CD4-positive, alpha-beta T cell (primary cell): ENCODE data around the gene SMIM28. TPM values are rescaled to one million over a fixed set of nuclear protein-coding genes. Genes with fewer than 3 reads are reported as not detected.

Experiments used
- ATAC-seq: fragments of 200-7000 bp; cut with Tn5 transposase; one replicate; pipeline ENCODE4 v1.10.0; 2022; ENCODE audit warnings: mild to moderate bottlenecking; ENCODE audit not compliant: poor library complexity
- CTCF ChIA-PET: fragments of 350-600 bp; sonication (Branson Sonifier 250); formaldehyde crosslinking; loops from one replicate; lab custom pipeline; 2021; ENCODE audit warnings: antibody characterized with exemption, inconsistent platforms; lab: Charles Lee
- POLR2A ChIA-PET: fragments of 350-600 bp; sonication (Branson Sonifier 250); formaldehyde crosslinking; loops from one replicate; lab custom pipeline; 2021; ENCODE audit warnings: antibody characterized with exemption, inconsistent platforms; lab: Charles Lee
- DNase-seq, 14 experiments: peaks; one replicate each; pipeline ENCODE4 v3.0.0-alpha.2; 2013 to 2020; ENCODE audit warnings: mixed read lengths in 2 of 14
- H3K27ac ChIP-seq, 2 donors: one replicate each; pipeline versions ENCODE4 v1.5.1 to v1.7.0; 2013; ENCODE audit warnings: low read length in 2 of 2, low read depth in 1 of 2, mild to moderate bottlenecking in 1 of 2
- H3K27me3 ChIP-seq, 2 experiments: 1 replicate in 1 of 2; 2 replicates in 1 of 2; pipeline versions ENCODE4 v1.6.1 to v1.7.0; 2013; ENCODE audit warnings: low read length in 2 of 2, control low read depth in 1 of 2, mild to moderate bottlenecking in 1 of 2, moderate library complexity in 1 of 2; ENCODE audit not compliant: insufficient read depth in 2 of 2, control insufficient read depth in 1 of 2
- H3K36me3 ChIP-seq: one replicate; pipeline ENCODE4 v1.6.1; 2013; ENCODE audit warnings: low read length, control low read depth; ENCODE audit not compliant: insufficient read depth
- H3K4me1 ChIP-seq: one replicate; pipeline ENCODE4 v1.6.1; 2013; ENCODE audit warnings: low read length, control low read depth; ENCODE audit not compliant: insufficient read depth
- H3K4me3 ChIP-seq: one replicate; pipeline ENCODE4 v1.5.1; 2013; ENCODE audit warnings: mild to moderate bottlenecking, low read length, moderate library complexity
- H3K9me3 ChIP-seq, 2 experiments: 1 replicate in 1 of 2; 2 replicates in 1 of 2; pipeline versions ENCODE4 v1.6.1 to v1.7.0; 2013; ENCODE audit warnings: low read length in 2 of 2, mild to moderate bottlenecking in 2 of 2, control low read depth in 1 of 2, moderate library complexity in 1 of 2; ENCODE audit not compliant: control insufficient read depth in 1 of 2, insufficient read depth in 1 of 2
- H3K27ac Mint-ChIP-seq: one replicate; pipeline ENCODE4 v1.8.0; 2020; ENCODE audit warnings: mixed read lengths
- H3K27me3 Mint-ChIP-seq: one replicate; pipeline ENCODE4 v1.8.0; 2021; ENCODE audit warnings: mixed read lengths
- H3K36me3 Mint-ChIP-seq: one replicate; pipeline ENCODE4 v1.8.0; 2021; ENCODE audit warnings: low read depth, mixed read lengths
- H3K4me1 Mint-ChIP-seq: one replicate; pipeline ENCODE4 v1.8.0; 2021; ENCODE audit warnings: low read depth, mixed read lengths
- H3K4me3 Mint-ChIP-seq: one replicate; pipeline ENCODE4 v1.8.0; 2020; ENCODE audit warnings: mild to moderate bottlenecking, mixed read lengths
- H3K9me3 Mint-ChIP-seq: one replicate; pipeline ENCODE4 v1.8.0; 2020; ENCODE audit warnings: mixed read lengths
- intact Hi-C, 2 experiments: fragments of 100-400 bp; cut with DNase I in 1 of 2; cut with micrococcal nuclease in 1 of 2; formaldehyde crosslinking; loops; one replicate each; pipeline versions ENCODE4 v1.15.1 to v1.9.0; 2023 to 2025; cut with DNase I, micrococcal nuclease
- total RNA-seq, 174 experiments: library from RNA in 2 of 174; stranded (reverse) in 2 of 174; gene quantifications; one replicate each; pipeline ENCODE4 v1.2.3 and lab custom pipeline; 2021 to 2026
- TF ChIP-seq, protein P1 (sequence below): fragments of 200-600 bp; IDR thresholded peaks from one replicate; pipeline ENCODE4 v1.8.0; 2022; ENCODE audit warnings: antibody characterized with exemption, mild to moderate bottlenecking

Gene SMIM28
- total RNA-seq, 2 experiments from 2014 or later = not detected

- Mint-ChIP-seq H3K36me3 (no peaks in the 10 kb centered on the region), H3K9me3 (no peaks in the 10 kb centered on the region), H3K4me3 (no peak overlapping the region), H3K27ac (no peak overlapping the region), H3K27me3 (no peaks in the 10 kb centered on the region), H3K4me1 (peaks cover 6% of the 10 kb centered on the region)
- CTCF ChIA-PET = interaction anchor here (0.9 to 2.0 kb wide), 6 partner anchors 25 to 91 kb away, joined by 3 to 11 read pairs (median 4); no protein-coding TSS in a partner anchor
- Histone ChIP-seq H3K36me3 (no peaks in the 10 kb centered on the region), H3K9me3 (no peaks in the 10 kb centered on the region), H3K27ac (no peak overlapping the region), H3K4me3 (no peak overlapping the region), H3K27me3 (no peaks in the 10 kb centered on the region), H3K4me1 (peaks cover 3% of the 10 kb centered on the region)
- ATAC-seq (no peak), DNase-seq (no peak)
- TF ChIP-seq, protein P1, sequence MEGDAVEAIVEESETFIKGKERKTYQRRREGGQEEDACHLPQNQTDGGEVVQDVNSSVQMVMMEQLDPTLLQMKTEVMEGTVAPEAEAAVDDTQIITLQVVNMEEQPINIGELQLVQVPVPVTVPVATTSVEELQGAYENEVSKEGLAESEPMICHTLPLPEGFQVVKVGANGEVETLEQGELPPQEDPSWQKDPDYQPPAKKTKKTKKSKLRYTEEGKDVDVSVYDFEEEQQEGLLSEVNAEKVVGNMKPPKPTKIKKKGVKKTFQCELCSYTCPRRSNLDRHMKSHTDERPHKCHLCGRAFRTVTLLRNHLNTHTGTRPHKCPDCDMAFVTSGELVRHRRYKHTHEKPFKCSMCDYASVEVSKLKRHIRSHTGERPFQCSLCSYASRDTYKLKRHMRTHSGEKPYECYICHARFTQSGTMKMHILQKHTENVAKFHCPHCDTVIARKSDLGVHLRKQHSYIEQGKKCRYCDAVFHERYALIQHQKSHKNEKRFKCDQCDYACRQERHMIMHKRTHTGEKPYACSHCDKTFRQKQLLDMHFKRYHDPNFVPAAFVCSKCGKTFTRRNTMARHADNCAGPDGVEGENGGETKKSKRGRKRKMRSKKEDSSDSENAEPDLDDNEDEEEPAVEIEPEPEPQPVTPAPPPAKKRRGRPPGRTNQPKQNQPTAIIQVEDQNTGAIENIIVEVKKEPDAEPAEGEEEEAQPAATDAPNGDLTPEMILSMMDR = no peak
- intact Hi-C loops = loop anchor here (1.0 to 5.0 kb wide), 5 partner anchors 80 to 338 kb away; no protein-coding TSS in a partner anchor
- POLR2A ChIA-PET = interaction anchor here (1.0 kb wide), 1 partner anchor 26 kb away, joined by 5 read pairs; no protein-coding TSS in a partner anchor
Measured at GRCh38 chr6:138429761-138430160, 52.1 kb downstream of the SMIM28 start.

DNA sequence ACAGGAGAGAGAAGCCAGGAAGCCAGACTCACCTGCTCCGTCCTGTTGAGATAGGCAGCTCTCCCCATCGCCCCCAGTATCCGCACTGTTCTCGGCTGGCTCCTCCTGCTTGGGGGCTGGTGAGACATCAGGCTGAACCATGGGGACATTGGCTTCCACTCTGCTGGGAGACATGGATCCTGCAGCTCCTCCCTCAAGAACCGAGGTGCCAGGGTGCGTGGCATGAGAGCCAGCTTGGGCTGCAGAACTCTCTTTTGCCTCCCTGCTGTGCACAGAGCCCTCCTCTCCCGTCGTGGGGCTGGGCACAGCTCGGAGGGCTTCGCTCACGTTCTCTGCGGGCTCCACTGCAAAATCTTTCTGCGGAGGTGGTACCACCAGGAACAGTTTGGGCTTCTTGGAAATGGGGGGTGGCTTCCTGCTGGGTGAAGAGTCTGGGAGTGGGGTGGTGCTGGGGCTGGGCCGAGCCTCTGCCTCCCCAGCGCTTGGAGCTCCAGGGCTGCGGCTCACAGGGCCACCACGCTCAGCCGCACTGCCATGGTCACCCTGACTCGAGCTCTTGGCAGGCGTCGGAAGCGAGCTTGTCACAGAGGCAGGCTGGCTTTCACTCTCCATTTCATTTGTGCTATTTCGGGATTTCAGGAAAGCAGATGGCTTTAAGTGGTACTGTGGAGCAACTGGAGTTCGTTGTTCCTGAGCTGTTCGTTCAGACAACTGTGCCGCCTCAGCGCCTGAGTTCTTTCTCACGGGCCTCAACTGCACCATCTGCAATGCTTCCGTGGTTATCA lies 52.8 kb downstream of the SMIM28 start:
- no peak for DNase-seq
- ChIA-PET CTCF (interaction anchor here (0.9 to 2.0 kb wide), 4 partner anchors 78 to 90 kb away, joined by 4 to 11 read pairs (median 6); no protein-coding TSS in a partner anchor), POLR2A (no interaction called here)
- ATAC-seq = no peak
- no peak overlapping the region for H3K27ac Mint-ChIP-seq
- no peaks in the 10 kb centered on the region for H3K27me3 ChIP-seq
- H3K4me3 ChIP-seq = no peak overlapping the region
- no peaks in the 10 kb centered on the region for H3K36me3 Mint-ChIP-seq
- no peaks in the 10 kb centered on the region for H3K9me3 Mint-ChIP-seq
- no peaks in the 10 kb centered on the region for H3K9me3 ChIP-seq
- H3K4me3 Mint-ChIP-seq = no peak overlapping the region
- no peak overlapping the region for H3K27ac ChIP-seq
- TF ChIP-seq, protein P1 = no peak
- no peaks in the 10 kb centered on the region for H3K36me3 ChIP-seq
- H3K27me3 Mint-ChIP-seq = no peaks in the 10 kb centered on the region
- intact Hi-C loops = no loop called here
- peaks cover 6% of the 10 kb centered on the region for H3K4me1 Mint-ChIP-seq
- peaks cover 3% of the 10 kb centered on the region for H3K4me1 ChIP-seq

DNA sequence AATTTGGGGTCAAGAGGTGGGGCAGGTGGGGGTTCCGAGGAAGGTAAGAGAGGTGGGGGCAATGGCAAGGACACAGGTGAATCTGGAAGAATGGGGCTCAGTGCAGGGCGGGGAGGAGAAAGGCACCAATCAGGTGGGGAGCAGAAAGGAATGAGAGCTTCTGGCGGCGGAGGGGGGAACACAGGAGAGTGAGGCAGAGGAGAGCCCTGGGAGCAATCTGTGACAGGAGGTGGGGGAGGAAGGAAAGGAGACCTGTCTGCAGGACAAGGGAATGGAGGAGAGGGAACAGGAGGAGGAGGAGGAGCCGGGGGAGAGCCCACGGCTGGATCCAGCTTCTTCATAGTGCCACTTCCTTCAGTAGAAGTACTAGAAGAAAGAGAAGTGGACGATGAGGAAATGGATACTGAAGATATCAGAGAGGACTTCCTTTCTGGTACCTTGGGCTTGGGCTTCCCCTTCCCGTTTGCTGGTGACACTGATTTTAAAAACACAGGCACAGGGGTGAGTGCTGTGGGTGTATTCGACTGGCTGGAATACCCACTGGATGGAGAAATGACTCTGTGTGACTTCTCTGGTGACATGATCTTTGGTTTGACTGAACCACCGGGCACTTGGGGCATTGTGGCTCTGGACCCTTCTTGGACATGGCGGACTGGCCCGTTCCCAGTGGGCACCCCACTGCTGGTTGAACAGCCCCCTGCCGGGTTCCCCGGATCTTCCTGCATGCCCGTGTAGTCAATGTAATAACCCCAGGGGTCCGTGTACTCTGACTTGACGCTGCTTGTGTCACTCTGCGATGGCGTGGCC lies 53.8 kb downstream of the SMIM28 start:
- Mint-ChIP-seq H3K36me3 (no peaks in the 10 kb centered on the region), H3K4me3 (no peak overlapping the region), H3K27me3 (no peaks in the 10 kb centered on the region), H3K27ac (no peak overlapping the region), H3K4me1 (peaks cover 6% of the 10 kb centered on the region), H3K9me3 (no peaks in the 10 kb centered on the region)
- intact Hi-C loops = no loop called here
- H3K4me1 ChIP-seq = peaks cover 3% of the 10 kb centered on the region
- ATAC-seq (no peak), DNase-seq (peak in 3 of 14 experiments; percentile 16 to 50 (median 49))
- no peaks in the 10 kb centered on the region for H3K36me3 ChIP-seq
- CTCF ChIA-PET = interaction anchor here (1.0 to 2.0 kb wide), 2 partner anchors 78 to 87 kb away, joined by 5 to 11 read pairs; no protein-coding TSS in a partner anchor
- no peak overlapping the region for H3K27ac ChIP-seq
- no peak overlapping the region for H3K4me3 ChIP-seq
- TF ChIP-seq, protein P1 = no peak
- POLR2A ChIA-PET = interaction anchor here (1.0 kb wide), 1 partner anchor 27 kb away, joined by 3 read pairs; the partner anchor contains the start of gene HEBP2
- no peaks in the 10 kb centered on the region for H3K27me3 ChIP-seq
- H3K9me3 ChIP-seq = no peaks in the 10 kb centered on the region
